NT2/D1 (cell line): ENCODE measurements around the gene TMEM175.

Experiments
- SUZ12 ChIP-seq: IDR thresholded peaks from 2 replicates; pipeline ENCODE4 v1.6.1; 2011; ENCODE audit not compliant: insufficient read length, insufficient read depth; ENCODE audit errors: extremely low read depth
- YY1 ChIP-seq: IDR thresholded peaks from 2 replicates; pipeline ENCODE4 v1.6.1; 2011; ENCODE audit not compliant: insufficient read length, insufficient read depth
- ZNF274 ChIP-seq: IDR thresholded peaks from 2 replicates; pipeline ENCODE4 v1.6.1; 2011; ENCODE audit warnings: mild to moderate bottlenecking, low read depth, low read length

DNA sequence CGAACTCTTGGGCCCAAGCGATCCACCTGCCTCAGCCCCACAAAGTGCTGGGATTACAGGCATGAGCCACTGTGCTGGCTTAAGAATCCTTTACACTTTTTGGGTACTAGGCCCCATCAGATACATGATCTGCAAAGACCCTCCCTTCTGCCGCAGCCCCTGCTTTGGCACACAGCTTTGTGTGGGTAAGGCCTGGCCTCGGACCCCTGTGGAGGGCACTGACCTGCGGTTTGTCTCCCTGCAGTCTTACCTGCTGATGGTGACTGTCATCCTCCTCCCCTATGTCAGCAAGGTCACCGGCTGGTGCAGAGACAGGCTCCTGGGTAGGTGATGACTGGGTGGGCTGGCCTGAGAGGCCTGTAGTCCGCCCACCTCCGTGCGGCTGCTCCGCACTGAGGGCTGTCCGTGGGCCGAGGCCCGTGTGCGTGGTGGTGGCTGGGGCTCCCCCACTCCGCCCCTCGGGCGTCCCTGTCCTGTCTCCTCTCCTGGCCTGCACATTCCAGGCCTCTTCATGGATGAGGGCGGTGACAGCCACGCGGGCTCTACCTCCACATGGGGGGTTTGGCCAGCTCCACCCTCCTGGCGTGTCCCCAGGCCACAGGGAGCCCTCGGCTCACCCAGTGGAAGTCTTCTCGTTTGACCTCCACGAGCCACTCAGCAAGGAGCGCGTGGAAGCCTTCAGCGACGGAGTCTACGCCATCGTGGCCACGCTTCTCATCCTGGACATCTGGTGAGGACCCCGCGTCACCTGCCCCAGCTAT, 23.1 kb downstream of the TMEM175 start:
- TF ChIP-seq SUZ12, result no peak
- no peak for TF ChIP-seq ZNF274
- no peak for TF ChIP-seq YY1
